Stimulated activated naive CD8-positive, alpha-beta T cell treated with anti-CD3 and anti-CD28 coated beads, Interleukin-15, Interleukin-2, amounts not matched to agents 100 U/mL and 50 U/mL, for 24 hours (primary cell): ENCODE measurements around the gene GRK5.
A peak's percentile ranks its signal among the peaks of the same experiment; 100 is the strongest.

Experiments used
- ATAC-seq: fragments of 150-1000 bp; cut with Tn5 transposase; one replicate; pipeline ENCODE4 v1.10.0; 2021
- DNase-seq: peaks from one replicate; pipeline ENCODE4 v3.0.0; 2021

Gene GRK5

GRCh38 chr10:119198438-119198837, 8.9 kb upstream of the GRK5 start:
- DNase-seq, result peak; percentile 55
- ATAC-seq, result no peak

- peak; percentile 44 for DNase-seq
- peak; percentile 64 for ATAC-seq
These were observed 8.0 kb upstream of the GRK5 start for GRCh38 chr10:119199231-119199992.

- no peak for DNase-seq
- ATAC-seq, result no peak
These were observed 6.1 kb upstream of the GRK5 start for GRCh38 chr10:119201233-119201632.

GRCh38 chr10:119203006-119203405, 4.4 kb upstream of the GRK5 start:
- ATAC-seq (no peak), DNase-seq (no peak)

GRCh38 chr10:119205894-119206602, 1.3 kb upstream of the GRK5 start:
- peak; percentile 62 for DNase-seq
- no peak for ATAC-seq

GRCh38 chr10:119206603-119207365, 587 bp upstream of the GRK5 start:
- ATAC-seq (peak; percentile 52), DNase-seq (peak; percentile 84)

- ATAC-seq, result no peak
- peak; percentile 58 for DNase-seq
These were observed 562 bp downstream of the GRK5 start for GRCh38 chr10:119207713-119208552.

GRCh38 chr10:119208553-119208940, 1.2 kb downstream of the GRK5 start:
- DNase-seq (no peak), ATAC-seq (no peak)

GRCh38 chr10:119209035-119209735, 1.8 kb downstream of the GRK5 start:
- DNase-seq (peak; percentile 79), ATAC-seq (peak; percentile 25)

- no peak for ATAC-seq
- DNase-seq, result no peak
These were observed 2.5 kb downstream of the GRK5 start for GRCh38 chr10:119209736-119210355.

GRCh38 chr10:119210633-119211032, 3.3 kb downstream of the GRK5 start:
- ATAC-seq, result no peak

GRCh38 chr10:119211176-119211575, 3.8 kb downstream of the GRK5 start:
- no peak for DNase-seq
- ATAC-seq, result no peak

More at GRCh38 chr10:119210633-119211032, 3.3 kb downstream of the GRK5 start:
- no peak for DNase-seq

GRCh38 chr10:119211625-119212441, 4.5 kb downstream of the GRK5 start:
- DNase-seq (peak; percentile 22), ATAC-seq (no peak)

- no peak for DNase-seq
- no peak for ATAC-seq
These were observed 8.0 kb downstream of the GRK5 start for GRCh38 chr10:119215371-119215770.

GRCh38 chr10:119216127-119216526, 8.8 kb downstream of the GRK5 start:
- DNase-seq (no peak), ATAC-seq (no peak)

GRCh38 chr10:119217401-119217800, 10.0 kb downstream of the GRK5 start:
- ATAC-seq (no peak), DNase-seq (no peak)

- no peak for DNase-seq
- ATAC-seq, result no peak
These were observed 10.7 kb downstream of the GRK5 start for GRCh38 chr10:119217991-119218490.

- ATAC-seq (no peak), DNase-seq (no peak)
These were observed 12.5 kb downstream of the GRK5 start for GRCh38 chr10:119219871-119220270.

GRCh38 chr10:119221201-119221600, 13.8 kb downstream of the GRK5 start:
- ATAC-seq (no peak), DNase-seq (no peak)

- ATAC-seq, result peak; percentile 83
- DNase-seq, result no peak
These were observed 14.3 kb downstream of the GRK5 start for GRCh38 chr10:119221666-119222065.
